ENCODE results near the gene NAP1L1. TPM values are rescaled to one million over a fixed set of nuclear protein-coding genes. Genes with fewer than 3 reads are reported as not detected.

NAP1L1 gene
- total RNA-seq, 6 experiments from 2014 or later, result 473 to 573 (median 520) TPM

- TF ChIP-seq CTCF (IDR thresholded peaks at IDR 0.05), result no peak
- no peak for DNase-seq
- no peak overlapping the region for H3K4me3 Mint-ChIP-seq
- peaks cover 15% of the 10 kb centered on the region for H3K36me3 Mint-ChIP-seq (ENCODE audit: low read depth)
- no peak overlapping the region for H3K27ac Mint-ChIP-seq
- H3K9me3 Mint-ChIP-seq, result no peaks in the 10 kb centered on the region
- no peaks in the 10 kb centered on the region for H3K27me3 Mint-ChIP-seq (ENCODE audit: insufficient read depth)
- H3K4me1 Mint-ChIP-seq (ENCODE audit: low read depth), result peaks cover 36% of the 10 kb centered on the region
Observed at GRCh38 chr12:76041406-76041805, 43.1 kb downstream of the NAP1L1 start.

GRCh38 chr12:76040461-76040860 lies 44.0 kb downstream of the NAP1L1 start:
- Mint-ChIP-seq H3K27ac (peak overlapping the region; percentile 57), H3K4me3 (no peak overlapping the region), H3K27me3 (ENCODE audit: insufficient read depth) (no peaks in the 10 kb centered on the region), H3K4me1 (ENCODE audit: low read depth) (peaks cover 44% of the 10 kb centered on the region), H3K9me3 (no peaks in the 10 kb centered on the region), H3K36me3 (ENCODE audit: low read depth) (peaks cover 7% of the 10 kb centered on the region)
- no peak for TF ChIP-seq CTCF (IDR thresholded peaks at IDR 0.05)
- DNase-seq, result no peak

GRCh38 chr12:76038176-76038575 lies 46.3 kb downstream of the NAP1L1 start:
- peak overlapping the region; percentile 19 for H3K27ac Mint-ChIP-seq
- H3K9me3 Mint-ChIP-seq, result no peaks in the 10 kb centered on the region
- no peak overlapping the region; the same call in 1 of the 2 replicates for H3K4me3 Mint-ChIP-seq

GRCh38 chr12:76037130-76038103 lies 47.1 kb downstream of the NAP1L1 start:
- Mint-ChIP-seq H3K4me3 (peak overlapping the region; percentile 37; the same call in 1 of the 2 replicates), H3K4me1 (ENCODE audit: low read depth) (peaks cover 71% of the 10 kb centered on the region), H3K9me3 (no peaks in the 10 kb centered on the region), H3K27me3 (ENCODE audit: insufficient read depth) (no peaks in the 10 kb centered on the region), H3K36me3 (ENCODE audit: low read depth) (no peaks in the 10 kb centered on the region; the same call in 1 of the 2 replicates), H3K27ac (peak overlapping the region; percentile 19)
- peak; percentile 91 for TF ChIP-seq CTCF (IDR thresholded peaks at IDR 0.05)
- DNase-seq, result peak; percentile 76

More at GRCh38 chr12:76038176-76038575, 46.3 kb downstream of the NAP1L1 start:
- TF ChIP-seq CTCF (IDR thresholded peaks at IDR 0.05), result no peak
- Mint-ChIP-seq H3K27me3 (ENCODE audit: insufficient read depth) (no peaks in the 10 kb centered on the region), H3K36me3 (ENCODE audit: low read depth) (no peaks in the 10 kb centered on the region; the same call in 1 of the 2 replicates), H3K4me1 (ENCODE audit: low read depth) (peaks cover 64% of the 10 kb centered on the region)
- DNase-seq, result no peak

- Mint-ChIP-seq H3K4me3 (no peak overlapping the region), H3K9me3 (peaks cover 9% of the 10 kb centered on the region), H3K36me3 (ENCODE audit: low read depth) (peaks cover 9% of the 10 kb centered on the region), H3K27ac (peak overlapping the region; percentile 55), H3K27me3 (ENCODE audit: insufficient read depth) (peaks cover 13% of the 10 kb centered on the region), H3K4me1 (ENCODE audit: low read depth) (peaks cover 70% of the 10 kb centered on the region)
- no peak for TF ChIP-seq CTCF (IDR thresholded peaks at IDR 0.05)
- no peak for DNase-seq
Observed at GRCh38 chr12:76035045-76035444, 49.4 kb downstream of the NAP1L1 start.

Data from HFFc6 (cell line).